Urinary bladder (tissue), 4 donors: ENCODE measurements around the gene SLC8A3. TPM values are rescaled to one million over a fixed set of nuclear protein-coding genes. Genes with fewer than 3 reads are reported as not detected.

Experiments used
- DNase-seq: peaks from one replicate; pipeline ENCODE4 v3.0.0-alpha.2; 2015; ENCODE audit errors: extremely low spot score
- H3K27ac ChIP-seq: one replicate; pipeline ENCODE4 v1.5.1; 2013; ENCODE audit warnings: low read depth, mild to moderate bottlenecking, moderate library complexity
- H3K36me3 ChIP-seq: one replicate; pipeline ENCODE4 v1.6.1; 2013; ENCODE audit warnings: mild to moderate bottlenecking, moderate library complexity; ENCODE audit not compliant: insufficient read depth
- H3K4me1 ChIP-seq: one replicate; pipeline ENCODE4 v1.6.1; 2013; ENCODE audit warnings: mild to moderate bottlenecking, moderate library complexity; ENCODE audit not compliant: insufficient read depth
- H3K4me3 ChIP-seq: one replicate; pipeline ENCODE4 v1.5.1; 2013; ENCODE audit warnings: low read depth, low read length
- WGBS: extraction: QIAGEN DNeasy Blood & Tissue Kit; methylation state at CpG from one replicate; pipeline ENCODE4 v1.1.7; 2013; 5-methylcytosine and 5-hydroxymethylcytosine counted together
- polyA plus RNA-seq: library from polyadenylated mRNA; stranded (reverse); fragments of 200-250 nt; gene quantifications from one replicate; pipeline ENCODE4 v1.2.3, GENCODE V29; 2013
- total RNA-seq: library from RNA; depleted of rRNA; stranded (reverse); fragments of >200 nt; gene quantifications from one replicate; pipeline ENCODE4 v1.2.3, GENCODE V29; 2014
- donor health status: healthy with polysubstance abuse.
- donor health status: healthy.

SLC8A3 gene
- total and polyA plus RNA-seq, 2 donors = 0.56 to 3.0 TPM

GRCh38 chr14:70014406-70015095 lies 174.2 kb downstream of the SLC8A3 start:
- H3K4me1 ChIP-seq = peaks cover 1% of the 10 kb centered on the region
- H3K4me3 ChIP-seq = no peak overlapping the region
- no peak overlapping the region for H3K27ac ChIP-seq
- no peaks in the 10 kb centered on the region for H3K36me3 ChIP-seq
- 87% methylated on average over 7 of the region's 7 CpGs for WGBS
- no peak for DNase-seq

- DNase-seq = no peak
- 69% methylated on average over 2 of the region's 2 CpGs for WGBS
- H3K36me3 ChIP-seq = no peaks in the 10 kb centered on the region
- H3K4me3 ChIP-seq = no peak overlapping the region
- no peak overlapping the region for H3K27ac ChIP-seq
- H3K4me1 ChIP-seq = no peaks in the 10 kb centered on the region
Observed at GRCh38 chr14:70013271-70013873, 175.4 kb downstream of the SLC8A3 start.

- Histone ChIP-seq H3K27ac (no peak overlapping the region), H3K4me1 (no peaks in the 10 kb centered on the region), H3K36me3 (no peaks in the 10 kb centered on the region), H3K4me3 (no peak overlapping the region)
- DNase-seq = no peak
- WGBS = 95% methylated on average over 7 of the region's 7 CpGs
Observed at GRCh38 chr14:70011708-70012107, 177.0 kb downstream of the SLC8A3 start.

DNA sequence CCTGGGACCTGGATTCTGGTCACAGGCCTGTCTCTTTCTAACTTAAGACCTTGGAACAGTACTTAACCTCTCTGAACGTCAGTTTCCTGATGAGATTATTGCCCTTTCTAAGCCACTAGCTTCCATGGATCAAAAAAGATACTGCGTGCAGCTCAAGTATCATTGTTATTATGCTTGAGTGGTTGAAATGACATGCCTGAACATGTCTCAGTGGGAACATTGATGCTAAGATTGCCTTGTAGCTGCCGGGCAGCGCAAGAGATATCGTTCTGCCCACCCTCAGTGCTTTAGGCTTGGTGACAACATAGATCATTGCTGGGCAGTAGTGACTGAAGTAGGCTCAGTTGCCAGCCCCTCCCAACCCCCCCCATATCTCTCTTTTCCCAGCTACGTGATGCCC lies 177.7 kb downstream of the SLC8A3 start:
- no peak overlapping the region for H3K27ac ChIP-seq
- WGBS = 86% methylated on average over 6 of the region's 6 CpGs
- no peaks in the 10 kb centered on the region for H3K36me3 ChIP-seq
- no peak overlapping the region for H3K4me3 ChIP-seq
- H3K4me1 ChIP-seq = no peaks in the 10 kb centered on the region
- DNase-seq = no peak

DNA sequence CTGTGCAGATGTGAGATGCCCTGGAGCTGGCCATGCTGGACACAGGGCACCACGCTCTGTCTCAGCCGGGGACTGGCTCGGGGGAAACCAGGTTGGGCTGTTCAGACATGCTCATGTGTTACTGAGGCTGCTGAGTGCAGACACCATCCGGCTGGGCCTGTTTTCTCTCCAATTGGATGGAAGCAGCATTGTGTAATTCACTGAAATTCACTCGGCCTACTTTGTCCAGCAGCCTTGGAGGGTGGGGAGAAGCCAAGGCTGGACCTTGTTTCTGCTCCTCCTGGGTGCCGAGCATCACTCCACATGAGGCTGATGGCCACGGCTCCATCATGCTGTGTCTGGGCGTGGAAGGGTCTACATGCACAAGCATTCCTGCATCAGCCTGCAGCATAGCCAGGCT lies 178.8 kb downstream of the SLC8A3 start:
- Histone ChIP-seq H3K36me3 (no peaks in the 10 kb centered on the region), H3K4me1 (no peaks in the 10 kb centered on the region), H3K27ac (no peak overlapping the region), H3K4me3 (no peak overlapping the region)
- WGBS = 47% methylated on average over 8 of the region's 8 CpGs
- DNase-seq = no peak

GRCh38 chr14:70008284-70009262 lies 180.2 kb downstream of the SLC8A3 start:
- no peak for DNase-seq
- Histone ChIP-seq H3K4me1 (no peaks in the 10 kb centered on the region), H3K36me3 (no peaks in the 10 kb centered on the region), H3K27ac (no peak overlapping the region), H3K4me3 (no peak overlapping the region)
- WGBS = 27% methylated on average over 6 of the region's 6 CpGs

DNA sequence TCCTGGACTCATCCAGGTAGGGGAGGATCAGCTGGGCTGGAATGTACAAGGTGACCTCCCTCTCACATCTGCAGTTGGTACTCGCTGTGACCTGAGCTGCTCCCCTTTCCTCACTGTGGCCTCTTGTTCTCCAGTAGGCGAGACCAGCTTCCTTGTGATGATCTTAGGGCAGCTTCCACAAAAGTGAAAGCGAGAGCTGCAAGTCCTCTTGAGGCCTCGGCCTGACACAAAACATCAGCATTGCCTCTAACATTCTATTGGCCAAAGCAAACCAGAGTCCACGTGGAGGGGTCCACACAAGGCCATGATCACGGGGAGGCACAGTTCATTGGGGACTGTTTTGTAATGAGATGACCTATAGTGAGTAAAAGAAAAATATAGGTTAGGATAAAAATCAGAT lies 182.1 kb downstream of the SLC8A3 start:
- WGBS = 92% methylated on average over 6 of the region's 6 CpGs
- Histone ChIP-seq H3K27ac (no peak overlapping the region), H3K4me1 (no peaks in the 10 kb centered on the region)

GRCh38 chr14:70005281-70005805 lies 183.4 kb downstream of the SLC8A3 start:
- no peak for DNase-seq
- WGBS = 79% methylated on average over 5 of the region's 5 CpGs
- Histone ChIP-seq H3K36me3 (no peaks in the 10 kb centered on the region), H3K4me1 (no peaks in the 10 kb centered on the region), H3K4me3 (no peak overlapping the region), H3K27ac (no peak overlapping the region)

More for the DNA sequence above, 182.1 kb downstream of the SLC8A3 start:
- no peak overlapping the region for H3K4me3 ChIP-seq
- no peak for DNase-seq
- H3K36me3 ChIP-seq = no peaks in the 10 kb centered on the region

DNA sequence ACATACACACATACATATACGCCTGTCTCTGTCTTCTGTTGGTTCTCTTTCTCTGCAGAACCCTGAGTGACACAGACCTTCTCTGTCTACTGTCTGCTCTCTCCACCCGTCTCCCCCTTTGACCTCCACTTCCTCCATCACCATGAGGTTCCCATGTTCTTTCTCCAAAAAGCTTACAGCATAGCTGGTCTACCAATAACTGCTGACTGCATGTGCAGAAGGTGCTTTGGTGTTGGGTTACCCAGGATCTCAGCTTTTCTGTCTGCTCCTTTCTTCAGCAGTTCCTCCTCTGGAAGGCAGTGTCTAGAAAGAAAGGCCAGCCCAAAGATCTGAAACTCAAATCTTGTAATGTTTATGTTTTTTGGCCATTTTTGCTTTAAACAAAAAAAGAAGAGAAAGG lies 184.0 kb downstream of the SLC8A3 start:
- H3K36me3 ChIP-seq = no peaks in the 10 kb centered on the region
- WGBS = 71% methylated on average over 2 of the region's 2 CpGs
- H3K4me3 ChIP-seq = no peak overlapping the region
- no peak overlapping the region for H3K27ac ChIP-seq
- H3K4me1 ChIP-seq = no peaks in the 10 kb centered on the region
- no peak for DNase-seq

GRCh38 chr14:70002589-70003346 lies 186.0 kb downstream of the SLC8A3 start:
- H3K36me3 ChIP-seq = no peaks in the 10 kb centered on the region
- H3K4me1 ChIP-seq = no peaks in the 10 kb centered on the region
- no peak for DNase-seq
- no peak overlapping the region for H3K27ac ChIP-seq
- H3K4me3 ChIP-seq = no peak overlapping the region
- 95% methylated on average over 6 of the region's 6 CpGs for WGBS

- Histone ChIP-seq H3K4me1 (no peaks in the 10 kb centered on the region), H3K36me3 (no peaks in the 10 kb centered on the region), H3K4me3 (no peak overlapping the region), H3K27ac (no peak overlapping the region)
- WGBS = 93% methylated on average over 7 of the region's 7 CpGs
- DNase-seq = no peak
Observed at GRCh38 chr14:70000601-70001000, 188.2 kb downstream of the SLC8A3 start.

- no peak overlapping the region for H3K4me3 ChIP-seq
- no peaks in the 10 kb centered on the region for H3K4me1 ChIP-seq
- 61% methylated on average over 10 of the region's 10 CpGs for WGBS
- no peak overlapping the region for H3K27ac ChIP-seq
- no peaks in the 10 kb centered on the region for H3K36me3 ChIP-seq
- DNase-seq = no peak
Observed at GRCh38 chr14:69999261-69999674, 189.5 kb downstream of the SLC8A3 start.

- Histone ChIP-seq H3K36me3 (no peaks in the 10 kb centered on the region), H3K4me3 (no peak overlapping the region), H3K4me1 (no peaks in the 10 kb centered on the region), H3K27ac (no peak overlapping the region)
- no peak for DNase-seq
- 49% methylated on average over 5 of the region's 5 CpGs for WGBS
Observed at GRCh38 chr14:69997849-69998248, 190.9 kb downstream of the SLC8A3 start.
